Calu3 (cell line): ENCODE results near the gene KCNA1. TPM values are rescaled to one million over a fixed set of nuclear protein-coding genes. Genes with fewer than 3 reads are reported as not detected.

Source experiments
- BruUV-seq: library from RNA; stranded (reverse); fragments of 400-500 nt; replicated peaks from 2 replicates; lab custom pipeline; 2021; lab: Mats Ljungman, UMichigan
- CTCF ChIA-PET: fragments of 300-600 bp; sonication (Branson Sonifier 250); formaldehyde crosslinking; loops from one replicate; lab custom pipeline; 2022; ENCODE audit warnings: antibody characterized with exemption; lab: Charles Lee
- DNase-seq: peaks from one replicate; pipeline ENCODE4 v3.0.0; 2022
- H3K27ac Mint-ChIP-seq: one replicate; pipeline ENCODE4 v1.8.0; 2022; ENCODE audit warnings: mixed read lengths; ENCODE audit not compliant: unreplicated experiment
- H3K27me3 Mint-ChIP-seq: one replicate; pipeline ENCODE4 v1.8.0; 2022; ENCODE audit warnings: mixed read lengths; ENCODE audit not compliant: unreplicated experiment
- H3K36me3 Mint-ChIP-seq: one replicate; pipeline ENCODE4 v1.8.0; 2022; ENCODE audit warnings: mild to moderate bottlenecking, moderate library complexity, mixed read lengths; ENCODE audit not compliant: insufficient read depth, unreplicated experiment
- H3K4me1 Mint-ChIP-seq: one replicate; pipeline ENCODE4 v1.8.0; 2022; ENCODE audit warnings: mild to moderate bottlenecking, low read depth, mixed read lengths; ENCODE audit not compliant: unreplicated experiment
- H3K4me3 Mint-ChIP-seq: one replicate; pipeline ENCODE4 v1.8.0; 2022; ENCODE audit warnings: mild to moderate bottlenecking, low read depth, moderate library complexity, mixed read lengths; ENCODE audit not compliant: unreplicated experiment
- H3K9me3 Mint-ChIP-seq: one replicate; pipeline ENCODE4 v1.8.0; 2022; ENCODE audit warnings: low read depth, mixed read lengths; ENCODE audit not compliant: unreplicated experiment
- CTCF ChIP-seq: fragments of 200-600 bp; IDR thresholded peaks from one replicate; pipeline ENCODE4 v1.8.0; 2022; ENCODE audit warnings: antibody characterized with exemption; ENCODE audit not compliant: unreplicated experiment
- intact Hi-C: fragments of 100-400 bp; cut with micrococcal nuclease; formaldehyde crosslinking; loops from one replicate; pipeline ENCODE4 v1.10.0; 2022; ENCODE audit not compliant: unreplicated experiment
- total RNA-seq: library from RNA; stranded (reverse); gene quantifications from 2 replicates; pipeline ENCODE4 v1.2.3, GENCODE V29; 2022

The KCNA1 gene
- total RNA-seq, 1 experiment from 2014 or later = not detected

- H3K4me3 Mint-ChIP-seq = no peak overlapping the region
- peaks cover 2% of the 10 kb centered on the region for H3K9me3 Mint-ChIP-seq
- no peak for DNase-seq
- intact Hi-C loops = no loop called here
- no peaks in the 10 kb centered on the region for H3K36me3 Mint-ChIP-seq
- H3K27me3 Mint-ChIP-seq = peaks cover 29% of the 10 kb centered on the region
- CTCF ChIA-PET = no interaction called here
- H3K4me1 Mint-ChIP-seq = no peaks in the 10 kb centered on the region
- no TSS peak for BruUV-seq
- H3K27ac Mint-ChIP-seq = no peak overlapping the region
- no peak for TF ChIP-seq CTCF
Measured at GRCh38 chr12:4947253-4947652, 37.5 kb downstream of the KCNA1 start.

GRCh38 chr12:4951083-4951482, 41.4 kb downstream of the KCNA1 start:
- BruUV-seq = no TSS peak
- H3K4me1 Mint-ChIP-seq = no peaks in the 10 kb centered on the region
- peaks cover 41% of the 10 kb centered on the region for H3K27me3 Mint-ChIP-seq
- H3K36me3 Mint-ChIP-seq = no peaks in the 10 kb centered on the region
- TF ChIP-seq CTCF = no peak
- intact Hi-C loops = no loop called here
- no peak for DNase-seq
- H3K9me3 Mint-ChIP-seq = peaks cover 1% of the 10 kb centered on the region
- CTCF ChIA-PET = no interaction called here
- H3K27ac Mint-ChIP-seq = no peak overlapping the region
- no peak overlapping the region for H3K4me3 Mint-ChIP-seq

- no peak for DNase-seq
- CTCF ChIA-PET = no interaction called here
- BruUV-seq = no TSS peak
- intact Hi-C loops = no loop called here
- Mint-ChIP-seq H3K36me3 (no peaks in the 10 kb centered on the region), H3K27ac (no peak overlapping the region), H3K4me1 (no peaks in the 10 kb centered on the region), H3K9me3 (no peaks in the 10 kb centered on the region), H3K4me3 (no peak overlapping the region), H3K27me3 (peaks cover 46% of the 10 kb centered on the region)
- TF ChIP-seq CTCF = no peak
Measured at GRCh38 chr12:4951601-4952000, 41.9 kb downstream of the KCNA1 start.

- intact Hi-C loops = no loop called here
- Mint-ChIP-seq H3K4me3 (no peak overlapping the region), H3K4me1 (no peaks in the 10 kb centered on the region)
Measured at GRCh38 chr12:4954621-4955354, 45.1 kb downstream of the KCNA1 start.

More at GRCh38 chr12:4954621-4955354, 45.1 kb downstream of the KCNA1 start:
- no peak for DNase-seq
- TF ChIP-seq CTCF = no peak
- peaks cover 4% of the 10 kb centered on the region for H3K36me3 Mint-ChIP-seq
- H3K9me3 Mint-ChIP-seq = no peaks in the 10 kb centered on the region
- H3K27me3 Mint-ChIP-seq = peaks cover 72% of the 10 kb centered on the region
- H3K27ac Mint-ChIP-seq = no peak overlapping the region
- CTCF ChIA-PET = interaction anchor here (0.6 to 1.6 kb wide), 2 partner anchors 11 to 41 kb away, joined by 3 to 4 read pairs; no protein-coding TSS in a partner anchor
- BruUV-seq = no TSS peak
